GM13976 (cell line): Measurements from ENCODE around the gene HOXA4.

Source experiments
- DNase-seq: peaks from one replicate; pipeline ENCODE4 v3.0.0; 2012; ENCODE audit warnings: low spot score
- in situ Hi-C: fragments of 300-500 bp; cut with MboI; formaldehyde crosslinking; loops from one replicate; pipeline ENCODE4 v1.12.0; 2022; ENCODE audit warnings: low sequenced_read_pairs, mixed read lengths, inconsistent platforms; ENCODE audit not compliant: unreplicated experiment
- TF ChIP-seq, protein P1 (sequence below): IDR thresholded peaks from 2 replicates; pipeline ENCODE4 v1.5.1; 2012; ENCODE audit warnings: borderline replicate concordance, mild to moderate bottlenecking; ENCODE audit not compliant: insufficient read depth; ENCODE audit errors: extremely low read depth, missing control alignments, control extremely low read depth

The HOXA4 gene

DNA sequence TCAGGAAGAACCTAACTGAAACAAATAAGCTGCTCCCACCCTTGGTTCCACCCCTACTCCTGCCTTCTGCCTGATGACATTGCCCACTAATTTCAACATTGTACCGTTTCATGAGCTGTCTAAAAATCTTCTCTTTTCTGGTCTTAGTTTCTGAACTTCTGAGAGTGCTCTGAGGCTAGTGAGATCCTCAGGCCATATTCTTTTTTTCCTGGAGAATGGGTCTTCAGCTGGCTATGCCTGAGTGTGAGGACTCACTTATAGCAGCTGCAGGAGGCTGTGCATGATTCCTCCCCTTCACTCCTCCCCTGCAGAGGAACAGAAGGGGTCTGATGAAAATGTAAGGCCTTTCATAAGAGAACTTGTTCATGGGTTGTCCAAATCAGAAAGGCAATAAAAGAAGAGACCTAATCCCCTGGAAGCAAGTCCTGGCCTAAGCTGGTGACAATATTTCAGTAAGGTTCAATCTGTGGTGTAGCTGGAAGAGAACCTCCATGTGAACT lies 11.1 kb downstream of the HOXA4 start:
- no peak for DNase-seq
- TF ChIP-seq, protein P1, sequence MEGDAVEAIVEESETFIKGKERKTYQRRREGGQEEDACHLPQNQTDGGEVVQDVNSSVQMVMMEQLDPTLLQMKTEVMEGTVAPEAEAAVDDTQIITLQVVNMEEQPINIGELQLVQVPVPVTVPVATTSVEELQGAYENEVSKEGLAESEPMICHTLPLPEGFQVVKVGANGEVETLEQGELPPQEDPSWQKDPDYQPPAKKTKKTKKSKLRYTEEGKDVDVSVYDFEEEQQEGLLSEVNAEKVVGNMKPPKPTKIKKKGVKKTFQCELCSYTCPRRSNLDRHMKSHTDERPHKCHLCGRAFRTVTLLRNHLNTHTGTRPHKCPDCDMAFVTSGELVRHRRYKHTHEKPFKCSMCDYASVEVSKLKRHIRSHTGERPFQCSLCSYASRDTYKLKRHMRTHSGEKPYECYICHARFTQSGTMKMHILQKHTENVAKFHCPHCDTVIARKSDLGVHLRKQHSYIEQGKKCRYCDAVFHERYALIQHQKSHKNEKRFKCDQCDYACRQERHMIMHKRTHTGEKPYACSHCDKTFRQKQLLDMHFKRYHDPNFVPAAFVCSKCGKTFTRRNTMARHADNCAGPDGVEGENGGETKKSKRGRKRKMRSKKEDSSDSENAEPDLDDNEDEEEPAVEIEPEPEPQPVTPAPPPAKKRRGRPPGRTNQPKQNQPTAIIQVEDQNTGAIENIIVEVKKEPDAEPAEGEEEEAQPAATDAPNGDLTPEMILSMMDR = no peak
- in situ Hi-C loops = no loop called here

DNA sequence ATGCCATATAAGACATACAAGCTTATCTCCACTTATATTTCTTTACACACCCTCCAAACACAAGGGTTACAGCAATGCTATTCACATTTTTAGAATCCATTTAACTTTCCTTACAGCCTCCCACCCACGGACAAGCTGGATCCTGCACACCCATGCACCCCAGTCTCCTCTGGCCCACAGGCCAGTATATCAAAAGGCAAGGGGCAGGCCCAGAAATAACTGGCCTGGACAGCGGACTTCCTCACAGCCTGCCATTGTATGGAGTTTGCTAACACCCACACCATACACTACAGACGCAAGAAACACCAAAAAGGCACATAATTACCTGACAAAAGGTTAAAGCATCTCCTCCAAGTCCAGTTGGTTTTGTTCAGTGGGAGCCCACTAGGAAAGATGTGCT lies 12.0 kb downstream of the HOXA4 start:
- TF ChIP-seq, protein P1 = no peak
- in situ Hi-C loops = no loop called here
- no peak for DNase-seq

- DNase-seq = no peak
- in situ Hi-C loops = no loop called here
- TF ChIP-seq, protein P1 = no peak
Observed at GRCh38 chr7:27117887-27118491, 12.6 kb downstream of the HOXA4 start.

DNA sequence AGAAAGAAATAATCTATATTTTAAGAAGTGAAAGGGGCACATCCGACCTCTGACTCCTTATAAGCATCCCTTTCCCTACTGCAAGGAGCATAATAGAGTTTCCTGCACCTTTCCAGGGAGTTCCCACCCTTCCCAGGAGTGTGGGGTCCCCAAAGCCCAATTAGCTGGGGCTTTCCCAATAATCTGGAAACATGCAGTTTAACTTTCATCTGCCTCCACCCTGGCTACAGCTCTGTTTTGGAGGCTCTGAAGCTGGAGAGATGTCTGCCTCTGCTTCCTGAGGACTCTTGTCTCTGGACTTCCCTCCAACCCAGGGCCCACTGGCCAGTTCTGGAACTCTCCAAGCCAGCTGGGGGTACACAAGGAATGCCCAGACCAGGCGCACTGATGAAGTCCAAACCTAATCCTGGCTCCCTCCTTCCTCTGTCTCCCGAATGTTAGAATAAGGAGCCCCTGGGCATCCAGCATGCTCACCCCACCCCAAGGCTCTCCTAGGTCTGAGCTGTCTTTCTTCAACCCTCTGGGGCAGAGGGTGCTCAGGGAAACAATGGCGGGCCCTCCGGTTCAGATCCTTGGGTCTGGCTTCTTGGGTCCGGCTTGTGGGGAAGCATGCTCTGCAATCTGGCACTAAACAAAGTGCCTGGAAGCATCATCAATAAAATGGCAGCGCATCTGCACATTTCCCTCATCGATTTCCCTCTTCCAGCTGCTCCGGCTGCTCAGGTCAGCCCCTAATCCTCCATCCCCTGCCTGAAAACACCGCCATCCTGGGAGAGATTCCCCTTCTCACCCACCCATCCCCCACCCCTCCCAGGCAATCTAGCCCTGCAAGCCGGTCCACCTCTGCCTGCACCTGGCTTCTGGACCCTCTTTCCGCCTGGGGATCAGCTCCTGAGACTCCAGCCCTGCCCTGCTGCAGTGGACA lies 13.3 kb downstream of the HOXA4 start:
- TF ChIP-seq, protein P1 = no peak
- in situ Hi-C loops = no loop called here
- DNase-seq = no peak

- no peak for DNase-seq
- TF ChIP-seq, protein P1 = no peak
- in situ Hi-C loops = no loop called here
Observed at GRCh38 chr7:27116031-27116961, 14.3 kb downstream of the HOXA4 start.

GRCh38 chr7:27115221-27116026 lies 15.1 kb downstream of the HOXA4 start:
- in situ Hi-C loops = no loop called here
- DNase-seq = no peak
- TF ChIP-seq, protein P1 = no peak
